Liver (tissue), 9 donors: ENCODE measurements around the gene VPS4B. TPM values are rescaled to one million over a fixed set of nuclear protein-coding genes. Genes with fewer than 3 reads are reported as not detected.

ENCODE experiments used
- DNase-seq: peaks from one replicate; pipeline ENCODE4 v3.0.0-alpha.2; 2017; ENCODE audit warnings: low spot score
- H3K27ac ChIP-seq, 2 donors: one replicate each; pipeline ENCODE4 v1.7.0; 2013; ENCODE audit warnings: inconsistent platforms in 2 of 2, low read length in 2 of 2, control low read depth in 1 of 2, low read depth in 1 of 2, mild to moderate bottlenecking in 1 of 2
- H3K27me3 ChIP-seq, 4 donors: one replicate each; pipeline versions ENCODE4 v1.6.1 to v1.7.0; 2013; ENCODE audit warnings: low read length in 3 of 4, inconsistent platforms in 1 of 4, mild to moderate bottlenecking in 1 of 4, moderate library complexity in 1 of 4; ENCODE audit not compliant: control insufficient read depth in 4 of 4, insufficient read depth in 4 of 4
- H3K36me3 ChIP-seq, 4 donors: one replicate each; pipeline versions ENCODE4 v1.6.1 to v1.7.0; 2013; ENCODE audit warnings: low read length in 3 of 4, mild to moderate bottlenecking in 3 of 4, low read depth in 1 of 4, moderate library complexity in 1 of 4; ENCODE audit not compliant: control insufficient read depth in 4 of 4, insufficient read depth in 3 of 4
- H3K4me1 ChIP-seq, 4 donors: one replicate each; pipeline versions ENCODE4 v1.6.1 to v1.7.0; 2013; ENCODE audit warnings: low read length in 3 of 4, mild to moderate bottlenecking in 3 of 4, moderate library complexity in 1 of 4; ENCODE audit not compliant: control insufficient read depth in 4 of 4, insufficient read depth in 4 of 4
- H3K4me3 ChIP-seq, 3 donors: one replicate each; pipeline versions ENCODE4 v1.6.1 to v1.7.0; 2013; ENCODE audit warnings: low read length in 3 of 3, control low read depth in 1 of 3, low read depth in 1 of 3, mild to moderate bottlenecking in 1 of 3
- H3K9ac ChIP-seq, 2 donors: one replicate each; pipeline ENCODE4 v1.7.0; 2013; ENCODE audit warnings: low read length in 2 of 2, mild to moderate bottlenecking in 2 of 2, moderate library complexity in 2 of 2, control low read depth in 1 of 2, low read depth in 1 of 2
- H3K9me3 ChIP-seq, 4 donors: one replicate each; pipeline versions ENCODE4 v1.6.1 to v1.7.0; 2013; ENCODE audit warnings: low read length in 3 of 4; ENCODE audit not compliant: control insufficient read depth in 4 of 4
- ATF3 ChIP-seq: IDR thresholded peaks from 2 replicates; pipeline ENCODE4 v1.6.1; 2016; ENCODE audit warnings: antibody characterized with exemption
- CTCF ChIP-seq: fragments of 150-350 bp; IDR thresholded peaks from 2 replicates; pipeline ENCODE4 v1.5.1; 2017; ENCODE audit warnings: improper control_type of control experiment, low read depth, low read length; ENCODE audit not compliant: missing input control
- FOXA1 ChIP-seq: IDR thresholded peaks from 2 replicates; pipeline ENCODE4 v1.6.1; 2016; ENCODE audit warnings: antibody characterized with exemption
- GABPA ChIP-seq, 2 donors: IDR thresholded peaks in 1 of 2; conservative IDR thresholded peaks in 1 of 2; 2 replicates each; pipeline ENCODE4 v1.6.1; 2016; ENCODE audit warnings: antibody characterized with exemption in 2 of 2, mild to moderate bottlenecking in 1 of 2, moderate library complexity in 1 of 2
- HNF4A ChIP-seq, 2 donors: conservative IDR thresholded peaks; 2 replicates each; pipeline ENCODE4 v1.6.1; 2016; ENCODE audit warnings: antibody characterized with exemption in 2 of 2, mild to moderate bottlenecking in 2 of 2
- JUND ChIP-seq, 2 donors: IDR thresholded peaks; 2 replicates each; pipeline ENCODE4 v1.6.1; 2016; ENCODE audit warnings: antibody characterized with exemption in 2 of 2
- MAX ChIP-seq: IDR thresholded peaks from 2 replicates; pipeline ENCODE4 v1.6.1; 2016; ENCODE audit warnings: antibody characterized with exemption
- NR2F2 ChIP-seq: IDR thresholded peaks from 2 replicates; pipeline ENCODE4 v1.6.1; 2016; ENCODE audit warnings: antibody characterized with exemption
- RAD21 ChIP-seq, 2 donors: IDR thresholded peaks; 2 replicates each; pipeline ENCODE4 v1.6.1; 2016; ENCODE audit warnings: antibody characterized with exemption in 2 of 2, mild to moderate bottlenecking in 2 of 2
- REST ChIP-seq: IDR thresholded peaks from 2 replicates; pipeline ENCODE4 v1.6.1; 2016; ENCODE audit warnings: antibody characterized with exemption, mild to moderate bottlenecking
- RXRA ChIP-seq, 2 donors: IDR thresholded peaks; 2 replicates each; pipeline ENCODE4 v1.6.1; 2017 to 2018; ENCODE audit warnings: antibody characterized with exemption in 2 of 2, mild to moderate bottlenecking in 1 of 2
- SP1 ChIP-seq: IDR thresholded peaks from 2 replicates; pipeline ENCODE4 v1.6.1; 2018; ENCODE audit warnings: antibody characterized with exemption, mild to moderate bottlenecking
- YY1 ChIP-seq: IDR thresholded peaks from 2 replicates; pipeline ENCODE4 v1.6.1; 2016; ENCODE audit warnings: antibody characterized with exemption, mild to moderate bottlenecking
- ZBTB33 ChIP-seq: IDR thresholded peaks from 2 replicates; pipeline ENCODE4 v1.6.1; 2016; ENCODE audit warnings: antibody characterized with exemption
- WGBS: extraction: QIAGEN DNeasy Blood & Tissue Kit; methylation state at CpG from one replicate; pipeline ENCODE4 v1.1.7; 2013; 5-methylcytosine and 5-hydroxymethylcytosine counted together
- polyA plus RNA-seq, 2 donors: library from polyadenylated mRNA; stranded (reverse) in 1 of 2; unstranded in 1 of 2; fragments of 200-250 nt in 1 of 2; fragments of >200 nt in 1 of 2; fragmentation: Nextera tagmentation in 1 of 2; extraction: Ambion mirVana in 1 of 2; gene quantifications; one replicate each; pipeline versions ENCODE4 v1.2.1 to v1.2.3, GENCODE V29; 2013 to 2015
- total RNA-seq, 2 donors: library from RNA; depleted of rRNA; stranded (reverse); fragments of >200 nt; gene quantifications; one replicate each; pipeline ENCODE4 v1.2.3, GENCODE V29; 2014
- donor health status: healthy.
- donor health status: healthy.
- donor health status: healthy.
- donor health status: healthy.
- donor health status: healthy.

Gene VPS4B
- total and polyA plus RNA-seq, 4 donors, result 12.2 to 20.6 (median 18.2) TPM

GRCh38 chr18:63447066-63447465, 24.8 kb upstream of the VPS4B start:
- Histone ChIP-seq H3K9ac (no peak overlapping the region), H3K4me1 (peaks cover 0 to 13% (median 5%) of the 10 kb centered on the region in 4 donors), H3K27ac (no peak overlapping the region), H3K27me3 (no peaks in the 10 kb centered on the region), H3K9me3 (no peaks in the 10 kb centered on the region), H3K4me3 (no peak overlapping the region), H3K36me3 (no peaks in the 10 kb centered on the region)
- DNase-seq, result no peak
- TF ChIP-seq NR2F2, result no peak
- TF ChIP-seq CTCF, result no peak
- peak in 1 of 2 donors; percentile 76 for TF ChIP-seq RXRA (IDR thresholded peaks at IDR 0.05)
- peak; percentile 34 for TF ChIP-seq ZBTB33
- TF ChIP-seq GABPA (IDR thresholded peaks at IDR 0.05 in 1 of 2, conservative IDR thresholded peaks at IDR 0.05 in 1 of 2), result no peak
- TF ChIP-seq HNF4A (conservative IDR thresholded peaks at IDR 0.05), result peak; percentile 43 to 95
- TF ChIP-seq JUND (IDR thresholded peaks at IDR 0.05), result peak in 1 of 2 donors; percentile 26
- TF ChIP-seq SP1, result no peak
- peak; percentile 24 for TF ChIP-seq MAX
- TF ChIP-seq YY1, result peak; percentile 79
- TF ChIP-seq ATF3, result no peak
- TF ChIP-seq REST, result no peak
- 45% methylated on average over 5 of the region's 5 CpGs for WGBS

- Histone ChIP-seq H3K9me3 (no peaks in the 10 kb centered on the region), H3K36me3 (no peaks in the 10 kb centered on the region), H3K4me3 (no peak overlapping the region), H3K27ac (no peak overlapping the region), H3K4me1 (peaks cover 0 to 13% (median 5%) of the 10 kb centered on the region in 4 donors), H3K9ac (no peak overlapping the region), H3K27me3 (no peaks in the 10 kb centered on the region)
- 92% methylated on average over 3 of the region's 3 CpGs for WGBS
- TF ChIP-seq FOXA1, result no peak
- TF ChIP-seq RAD21 (IDR thresholded peaks at IDR 0.05), result no peak
- no peak for TF ChIP-seq RXRA (IDR thresholded peaks at IDR 0.05)
- DNase-seq, result no peak
Measured at GRCh38 chr18:63446266-63446665, 24.0 kb upstream of the VPS4B start.
